Duodenal mucosa (tissue), 2 donors: ENCODE data around the gene ALK.

Experiments
- H3K27ac ChIP-seq: one replicate; pipeline ENCODE4 v1.7.0; 2013; ENCODE audit warnings: low read depth, low read length
- H3K27me3 ChIP-seq, 2 donors: one replicate each; pipeline ENCODE4 v1.7.0; 2013; ENCODE audit warnings: low read length in 2 of 2, control low read depth in 1 of 2; ENCODE audit not compliant: insufficient read depth in 2 of 2, control insufficient read depth in 1 of 2
- H3K36me3 ChIP-seq, 2 donors: one replicate each; pipeline ENCODE4 v1.7.0; 2013; ENCODE audit warnings: low read length in 2 of 2, control low read depth in 1 of 2; ENCODE audit not compliant: insufficient read depth in 2 of 2, control insufficient read depth in 1 of 2
- H3K4me1 ChIP-seq, 2 donors: one replicate each; pipeline ENCODE4 v1.7.0; 2013; ENCODE audit warnings: low read length in 2 of 2, control low read depth in 1 of 2; ENCODE audit not compliant: insufficient read depth in 2 of 2, control insufficient read depth in 1 of 2
- H3K4me3 ChIP-seq, 2 donors: one replicate each; pipeline ENCODE4 v1.7.0; 2013; ENCODE audit warnings: low read length in 2 of 2, low read depth in 1 of 2
- H3K9ac ChIP-seq, 2 donors: one replicate each; pipeline ENCODE4 v1.7.0; 2013; ENCODE audit warnings: low read length in 2 of 2, low read depth in 1 of 2
- H3K9me3 ChIP-seq, 2 donors: one replicate each; pipeline ENCODE4 v1.7.0; 2013; ENCODE audit warnings: low read length in 2 of 2, control low read depth in 1 of 2; ENCODE audit not compliant: control insufficient read depth in 1 of 2

ALK gene

DNA sequence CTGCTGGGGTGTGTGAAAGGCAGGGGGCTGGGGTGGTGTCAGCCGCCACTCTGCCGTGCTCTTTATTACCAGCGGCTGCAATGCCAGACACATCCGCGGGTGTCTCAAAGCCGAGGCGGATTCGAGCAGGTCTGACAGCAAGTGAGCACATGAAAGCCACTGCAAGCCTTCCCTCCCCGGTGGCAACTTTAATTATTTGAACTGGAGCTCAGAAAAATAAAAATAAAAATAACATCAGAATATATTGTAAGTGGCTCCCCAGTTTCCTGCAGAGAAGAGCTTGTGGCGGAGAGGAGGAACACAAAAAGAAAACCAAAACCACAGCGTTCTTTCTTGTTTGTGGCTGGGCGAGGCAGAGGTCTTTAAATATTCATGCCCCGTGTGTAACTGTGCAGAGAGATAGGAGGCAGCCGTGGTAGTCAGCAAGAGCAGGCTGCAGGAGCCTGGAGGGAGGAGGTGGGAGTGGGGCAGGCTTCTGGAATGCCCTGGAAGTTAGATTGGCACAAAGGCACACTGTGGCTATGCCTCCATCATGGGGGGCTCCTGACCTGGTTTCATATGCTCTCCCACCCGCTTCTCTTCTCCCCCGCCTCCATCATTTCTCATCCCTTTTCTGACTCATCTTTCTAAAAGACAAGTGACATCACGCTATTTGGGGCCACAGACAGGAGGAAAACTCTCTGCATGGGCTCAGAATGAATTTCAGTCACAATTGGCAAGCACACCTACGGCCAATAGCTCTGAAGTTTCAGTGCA lies 606.4 kb downstream of the ALK start:
- peaks cover 0 to 3% of the 10 kb centered on the region in 2 donors for H3K27me3 ChIP-seq
- peaks cover 6 to 19% of the 10 kb centered on the region in 2 donors for H3K4me1 ChIP-seq
- no peak overlapping the region for H3K9ac ChIP-seq
- H3K27ac ChIP-seq: no peak overlapping the region
- no peaks in the 10 kb centered on the region for H3K9me3 ChIP-seq
- H3K36me3 ChIP-seq: no peaks in the 10 kb centered on the region
- peak overlapping the region; percentile 16 to 46 for H3K4me3 ChIP-seq

DNA sequence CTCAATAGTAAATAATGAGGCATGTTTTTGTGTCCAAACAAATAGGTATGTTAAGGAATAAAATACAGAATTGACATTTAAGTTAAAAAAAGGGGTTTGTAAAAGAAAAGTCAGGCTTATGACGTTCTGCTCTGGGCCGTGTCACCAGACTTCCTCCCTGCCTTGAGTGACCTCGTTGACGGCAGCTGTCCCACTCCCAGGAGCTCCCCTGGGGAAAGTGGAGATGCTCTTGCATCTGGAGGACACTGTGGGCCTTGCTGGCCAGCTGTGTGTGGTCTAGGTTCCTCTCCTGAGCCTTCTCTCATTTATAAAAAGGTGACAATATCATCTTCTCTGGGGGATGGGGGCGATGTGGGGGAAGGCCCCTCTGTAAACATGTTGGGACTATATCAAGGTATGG lies 609.9 kb downstream of the ALK start:
- no peaks in the 10 kb centered on the region for H3K36me3 ChIP-seq
- H3K27me3 ChIP-seq: no peaks in the 10 kb centered on the region
- H3K27ac ChIP-seq: no peak overlapping the region
- H3K4me3 ChIP-seq: no peak overlapping the region
- peaks cover 11 to 31% of the 10 kb centered on the region in 2 donors for H3K4me1 ChIP-seq
- H3K9me3 ChIP-seq: no peaks in the 10 kb centered on the region
- no peak overlapping the region for H3K9ac ChIP-seq

DNA sequence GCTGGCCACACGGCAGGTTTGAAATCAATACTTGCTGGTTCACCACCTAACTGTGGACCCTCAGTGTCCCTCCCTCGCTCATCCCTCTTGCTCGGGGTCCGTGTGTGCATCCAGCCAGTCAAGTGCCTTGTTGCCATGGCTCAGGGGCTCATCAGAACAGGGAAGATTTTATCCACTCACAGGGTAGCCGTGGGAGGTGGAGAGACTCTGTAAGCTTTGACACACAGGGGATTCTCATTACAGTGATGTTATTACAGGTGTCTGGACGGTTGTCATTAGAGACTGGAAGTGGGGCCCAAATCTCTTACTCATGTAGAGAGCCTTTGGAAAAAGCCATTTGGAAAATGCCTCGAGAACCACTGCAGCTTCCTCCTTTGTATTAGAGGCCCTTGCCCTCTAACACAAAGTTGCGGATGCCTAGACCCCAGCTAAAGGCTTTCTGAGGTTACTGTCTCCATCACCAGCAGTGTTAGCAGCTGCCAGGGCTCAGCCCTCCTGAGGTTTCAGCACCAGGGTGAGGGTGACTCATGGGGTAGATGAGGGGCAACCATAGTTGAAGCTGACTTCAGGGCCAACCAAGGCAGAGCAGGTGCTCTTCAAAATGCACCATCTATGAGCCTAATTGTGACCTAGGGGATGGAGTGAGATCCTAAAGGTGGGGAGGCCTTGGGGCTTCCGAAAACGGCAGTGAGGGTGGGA lies 610.6 kb downstream of the ALK start:
- no peak overlapping the region for H3K27ac ChIP-seq

DNA sequence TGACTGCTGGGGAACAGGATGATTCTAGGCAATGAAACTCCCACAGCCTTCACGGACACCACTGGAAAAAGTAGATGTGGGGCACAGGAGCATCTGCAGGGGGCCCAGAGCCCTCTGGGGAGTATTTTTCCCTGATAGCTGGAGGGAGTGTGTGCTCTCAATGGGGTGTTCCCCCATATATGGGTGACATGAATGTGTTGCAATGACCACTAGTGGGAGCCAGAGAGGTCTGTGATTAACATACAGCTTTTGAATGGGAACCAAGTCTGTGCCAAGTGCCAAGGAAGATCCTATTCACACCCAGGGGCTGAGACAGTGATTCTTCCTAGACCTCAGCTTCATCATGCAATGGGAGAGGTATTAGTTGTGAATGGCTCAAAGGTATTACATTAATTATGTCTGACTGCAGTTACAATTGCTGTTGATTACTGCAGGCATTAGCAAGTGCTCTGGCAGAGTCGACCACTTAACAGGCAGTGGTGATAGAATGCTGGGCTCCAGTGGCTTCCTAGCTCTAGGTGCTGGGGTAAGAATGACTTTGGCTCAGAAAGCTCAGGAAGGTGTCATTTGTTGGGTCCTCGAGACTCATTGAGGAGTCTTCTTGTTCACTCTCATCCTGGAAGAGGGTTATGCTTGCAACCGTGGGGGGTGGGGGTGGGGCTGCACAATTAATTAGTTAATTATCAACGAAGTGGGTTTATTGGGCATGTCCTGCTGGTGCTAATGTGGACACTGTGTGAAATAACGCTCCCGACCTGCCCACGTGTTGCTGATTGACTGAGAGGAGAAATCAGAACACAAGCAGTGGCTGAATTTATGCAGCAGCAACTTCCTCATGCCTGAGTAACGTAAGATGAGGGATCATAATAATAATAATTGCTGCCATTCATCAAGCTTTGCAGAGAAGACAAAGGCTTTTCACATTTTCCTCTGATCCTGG lies 612.0 kb downstream of the ALK start:
- H3K4me1 ChIP-seq: peaks cover 9 to 22% of the 10 kb centered on the region in 2 donors
- H3K9ac ChIP-seq: no peak overlapping the region
- H3K9me3 ChIP-seq: no peaks in the 10 kb centered on the region
- H3K36me3 ChIP-seq: no peaks in the 10 kb centered on the region
- H3K27ac ChIP-seq: no peak overlapping the region
- no peaks in the 10 kb centered on the region for H3K27me3 ChIP-seq
- no peak overlapping the region for H3K4me3 ChIP-seq

More for the DNA sequence above, 610.6 kb downstream of the ALK start:
- Histone ChIP-seq H3K9ac (no peak overlapping the region), H3K9me3 (no peaks in the 10 kb centered on the region), H3K4me3 (no peak overlapping the region), H3K4me1 (peaks cover 11 to 31% of the 10 kb centered on the region in 2 donors), H3K27me3 (no peaks in the 10 kb centered on the region), H3K36me3 (no peaks in the 10 kb centered on the region)

DNA sequence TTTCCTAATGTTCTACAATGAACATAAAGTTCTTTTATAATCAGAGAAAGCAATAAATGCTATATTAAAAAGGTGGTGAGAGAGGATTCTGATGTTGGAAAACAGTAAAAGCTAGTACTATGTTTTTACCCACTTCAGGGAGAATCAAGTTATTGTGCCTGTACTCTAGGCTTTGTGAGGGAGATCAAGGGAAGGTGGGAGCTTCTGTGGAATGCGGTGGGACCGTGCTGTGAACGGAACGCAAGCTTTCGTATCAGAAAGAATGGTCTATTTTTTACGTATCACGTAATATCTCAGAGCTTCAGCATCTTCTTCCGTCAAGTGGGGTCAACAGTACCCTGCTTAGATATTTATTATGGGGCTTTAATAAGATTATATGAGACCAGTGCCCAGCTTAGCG lies 613.0 kb downstream of the ALK start:
- Histone ChIP-seq H3K9ac (no peak overlapping the region), H3K27me3 (no peaks in the 10 kb centered on the region), H3K4me3 (no peak overlapping the region), H3K36me3 (no peaks in the 10 kb centered on the region), H3K9me3 (no peaks in the 10 kb centered on the region), H3K4me1 (peaks cover 5 to 21% of the 10 kb centered on the region in 2 donors), H3K27ac (no peak overlapping the region)

DNA sequence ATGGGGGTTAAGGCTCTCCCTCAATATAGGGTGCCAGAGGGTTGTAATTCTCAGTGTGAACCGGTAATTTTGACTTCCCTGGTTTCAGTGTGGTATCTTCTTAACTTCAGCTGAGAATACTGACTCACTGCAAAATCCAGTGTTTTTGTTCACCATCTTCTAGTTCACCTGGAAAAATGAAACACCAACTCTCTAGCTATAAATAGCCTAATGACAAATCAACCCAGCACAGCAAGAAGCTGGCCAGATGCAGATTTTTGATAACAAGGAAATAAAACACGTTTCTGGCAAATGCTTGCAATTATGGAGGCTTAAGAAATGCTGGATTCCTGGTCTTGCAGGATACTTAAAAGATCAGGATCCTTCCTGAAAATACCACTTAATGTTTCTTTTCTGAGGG lies 613.9 kb downstream of the ALK start:
- H3K9ac ChIP-seq: no peak overlapping the region
- no peaks in the 10 kb centered on the region for H3K27me3 ChIP-seq
- H3K4me3 ChIP-seq: no peak overlapping the region
- H3K4me1 ChIP-seq: peaks cover 5 to 21% of the 10 kb centered on the region in 2 donors
- H3K9me3 ChIP-seq: no peaks in the 10 kb centered on the region
- no peak overlapping the region for H3K27ac ChIP-seq
- no peaks in the 10 kb centered on the region for H3K36me3 ChIP-seq

DNA sequence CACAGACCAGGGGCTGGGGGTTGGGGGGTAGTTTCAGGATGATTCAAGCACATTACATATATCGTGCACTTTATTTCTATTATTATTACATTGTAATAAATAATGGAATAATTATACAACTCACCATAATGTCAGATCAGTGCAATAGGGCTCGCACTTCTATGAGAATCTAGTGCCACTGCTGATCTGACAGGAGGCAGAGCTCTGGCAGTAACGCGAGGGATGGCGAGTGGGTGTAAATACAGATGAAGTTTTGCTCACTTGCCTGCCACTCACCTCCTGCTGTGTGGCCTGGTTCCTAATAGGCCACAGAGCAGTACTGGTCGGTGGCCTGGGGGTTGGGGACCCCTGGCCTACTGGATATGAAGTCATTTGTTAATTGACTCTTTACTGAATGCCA lies 615.6 kb downstream of the ALK start:
- Histone ChIP-seq H3K27ac (no peak overlapping the region), H3K4me1 (peaks cover 5 to 21% of the 10 kb centered on the region in 2 donors), H3K9ac (no peak overlapping the region), H3K9me3 (no peaks in the 10 kb centered on the region), H3K36me3 (no peaks in the 10 kb centered on the region), H3K4me3 (no peak overlapping the region), H3K27me3 (no peaks in the 10 kb centered on the region)

DNA sequence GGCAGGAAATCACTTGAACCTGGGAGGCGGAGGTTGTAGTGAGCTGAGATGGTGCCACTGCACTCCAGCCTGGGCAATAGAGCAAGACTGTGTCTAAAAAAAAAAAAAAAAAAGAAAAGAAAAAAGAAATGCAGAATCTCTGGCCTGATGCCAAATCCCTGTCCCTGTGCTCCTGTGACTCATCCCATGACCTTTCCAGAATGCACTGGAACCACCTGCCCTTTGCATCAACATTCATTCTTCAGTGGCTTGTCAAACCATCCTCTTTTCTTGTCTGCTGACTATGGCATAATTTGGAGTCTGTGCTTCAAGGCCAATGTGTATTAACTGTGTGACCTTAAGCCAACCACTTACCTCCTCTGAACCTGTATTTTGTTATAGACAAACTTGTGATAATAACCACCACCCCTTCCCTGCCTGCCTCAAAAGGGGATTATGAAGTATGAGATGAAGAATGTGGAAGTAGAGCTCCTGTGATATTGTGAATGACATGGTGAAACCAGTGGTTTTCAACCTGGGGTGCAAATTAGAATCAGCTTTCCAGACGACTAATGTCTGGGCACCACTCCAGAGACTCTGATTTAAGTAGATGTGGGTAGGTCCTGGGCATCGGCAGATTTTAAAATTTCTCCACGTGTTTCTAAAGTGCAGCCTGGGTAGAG lies 616.9 kb downstream of the ALK start:
- Histone ChIP-seq H3K4me1 (peaks cover 3 to 11% of the 10 kb centered on the region in 2 donors), H3K27me3 (no peaks in the 10 kb centered on the region), H3K36me3 (no peaks in the 10 kb centered on the region), H3K9ac (no peak overlapping the region), H3K4me3 (no peak overlapping the region), H3K9me3 (no peaks in the 10 kb centered on the region), H3K27ac (no peak overlapping the region)

DNA sequence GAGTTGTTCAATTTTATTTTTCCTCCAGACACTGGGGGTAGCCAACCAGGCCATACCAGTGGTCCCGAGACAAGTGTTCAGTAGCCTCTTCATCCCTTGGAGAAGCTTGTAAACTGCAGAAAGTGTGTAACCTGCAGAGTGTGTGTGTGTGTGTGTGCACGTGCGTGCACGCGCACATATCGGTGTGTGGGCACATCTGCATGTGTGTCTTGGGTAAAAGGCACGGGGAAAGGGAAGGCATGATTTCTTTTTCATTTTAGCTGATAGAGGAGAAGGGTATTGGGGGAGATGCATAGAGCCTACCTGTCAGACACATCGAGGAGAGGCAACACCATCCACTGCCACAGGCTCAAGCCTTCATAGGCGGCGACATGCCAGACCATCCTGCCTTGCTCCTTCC lies 624.8 kb downstream of the ALK start:
- Histone ChIP-seq H3K9me3 (no peaks in the 10 kb centered on the region), H3K36me3 (no peaks in the 10 kb centered on the region), H3K4me1 (no peaks in the 10 kb centered on the region), H3K4me3 (no peak overlapping the region), H3K27ac (no peak overlapping the region), H3K27me3 (peaks cover 0 to 5% of the 10 kb centered on the region in 2 donors), H3K9ac (no peak overlapping the region)
